BJ (cell line): ENCODE measurements around the gene TMEM178B. TPM values are rescaled to one million over a fixed set of nuclear protein-coding genes. Genes with fewer than 3 reads are reported as not detected.

Source experiments
- CTCF ChIA-PET: fragments of 350-600 bp; formaldehyde crosslinking; extraction: SDS; loops from one replicate; lab custom pipeline; 2021; ENCODE audit warnings: antibody characterized with exemption, inconsistent platforms; lab: Yijun Ruan, JAX
- POLR2A ChIA-PET: fragments of 300-600 bp; sonication (Branson Sonifier 250); formaldehyde crosslinking; extraction: SDS; loops from one replicate; lab custom pipeline; 2021; ENCODE audit warnings: antibody characterized with exemption; lab: Charles Lee
- DNase-seq: peaks from one replicate; pipeline ENCODE4 v3.0.0-alpha.2; 2011; ENCODE audit warnings: low read depth
- H3K27me3 ChIP-seq: 2 replicates; pipeline ENCODE4 v1.6.0; 2011; ENCODE audit warnings: low read length; ENCODE audit not compliant: control insufficient read depth, insufficient read depth
- H3K36me3 ChIP-seq: 2 replicates; pipeline ENCODE4 v1.5.1; 2011; ENCODE audit warnings: low read length; ENCODE audit not compliant: control insufficient read depth, insufficient read depth
- H3K4me3 ChIP-seq: 2 replicates; pipeline ENCODE4 v1.5.1; 2011; ENCODE audit warnings: low read depth, mild to moderate bottlenecking, control low read depth, low read length
- CTCF ChIP-seq: IDR thresholded peaks from 2 replicates; pipeline ENCODE4 v1.5.1; 2011; ENCODE audit warnings: low read depth, mild to moderate bottlenecking, control low read depth, inconsistent platforms, low read length, moderate library complexity; ENCODE audit not compliant: insufficient read depth
- polyA plus RNA-seq: library from polyadenylated mRNA; depleted of rRNA; stranded (reverse); fragments of >200 nt; gene quantifications from 2 replicates; pipeline ENCODE4 v1.2.3, GENCODE V29; 2011

The TMEM178B gene
- polyA plus RNA-seq, 1 experiment, result 0.43 TPM

GRCh38 chr7:141416650-141417270 lies 342.9 kb downstream of the TMEM178B start:
- Histone ChIP-seq H3K36me3 (no peaks in the 10 kb centered on the region), H3K4me3 (no peak overlapping the region), H3K27me3 (no peaks in the 10 kb centered on the region)
- no peak for DNase-seq
- ChIA-PET POLR2A (no interaction called here), CTCF (no interaction called here)
- TF ChIP-seq CTCF, result no peak

GRCh38 chr7:141417506-141417905 lies 343.6 kb downstream of the TMEM178B start:
- TF ChIP-seq CTCF, result no peak
- no peaks in the 10 kb centered on the region for H3K27me3 ChIP-seq
- no peak overlapping the region for H3K4me3 ChIP-seq
- POLR2A ChIA-PET, result no interaction called here
- CTCF ChIA-PET, result no interaction called here
- DNase-seq, result no peak
- no peaks in the 10 kb centered on the region for H3K36me3 ChIP-seq

- H3K27me3 ChIP-seq, result no peaks in the 10 kb centered on the region
- DNase-seq, result no peak
- H3K4me3 ChIP-seq, result no peak overlapping the region
- CTCF ChIA-PET, result no interaction called here
- POLR2A ChIA-PET, result no interaction called here
- no peak for TF ChIP-seq CTCF
- H3K36me3 ChIP-seq, result no peaks in the 10 kb centered on the region
Observed at GRCh38 chr7:141418066-141418465, 344.2 kb downstream of the TMEM178B start.

GRCh38 chr7:141421306-141421705 lies 347.4 kb downstream of the TMEM178B start:
- no peak for TF ChIP-seq CTCF
- Histone ChIP-seq H3K36me3 (no peaks in the 10 kb centered on the region), H3K4me3 (no peak overlapping the region), H3K27me3 (no peaks in the 10 kb centered on the region)
- CTCF ChIA-PET, result interaction anchor here (1.0 kb wide), 1 partner anchor 232 kb away, joined by 3 read pairs; no protein-coding TSS in a partner anchor
- no peak for DNase-seq
- POLR2A ChIA-PET, result no interaction called here

GRCh38 chr7:141427134-141427533 lies 353.3 kb downstream of the TMEM178B start:
- no peak for DNase-seq
- no peak for TF ChIP-seq CTCF
- POLR2A ChIA-PET, result no interaction called here
- no peaks in the 10 kb centered on the region for H3K27me3 ChIP-seq
- no peaks in the 10 kb centered on the region for H3K36me3 ChIP-seq
- H3K4me3 ChIP-seq, result no peak overlapping the region
- CTCF ChIA-PET, result interaction anchor here (0.7 kb wide), 1 partner anchor 46 kb away, joined by 3 read pairs; no protein-coding TSS in a partner anchor
